ENCODE measurements around the gene SMC3.
"Not testable (repeated sequence)": the region's sequence is repeated elsewhere in the genome, so short reads cannot be mapped to it uniquely, and the experiment has no call there.

The SMC3 gene

GRCh38 chr10:110531687-110532086, 35.8 kb upstream of the SMC3 start:
- Histone ChIP-seq H3K36me3 (replicated peaks) (no peaks in the 10 kb centered on the region), H3K4me3 (no peak overlapping the region), H3K9me3 (no peaks in the 10 kb centered on the region), H3K4me1 (no peaks in the 10 kb centered on the region), H3K27me3 (ENCODE audit: low read depth) (peaks cover 21% of the 10 kb centered on the region)
- DNase-seq (ENCODE audit: low spot score in 2 of 2), result no peak
- in situ Hi-C loops (cut with MboI; ENCODE audit: low sequenced_read_pairs), result loop anchor here (25.0 kb wide), 1 partner anchor 169 kb away; no protein-coding TSS in a partner anchor

GRCh38 chr10:110532628-110533027, 34.9 kb upstream of the SMC3 start:
- H3K27me3 ChIP-seq (ENCODE audit: low read depth), result peaks cover 23% of the 10 kb centered on the region
- H3K9me3 ChIP-seq; H3K4me3 ChIP-seq; DNase-seq (ENCODE audit: low spot score in 2 of 2); H3K36me3 ChIP-seq (replicated peaks); H3K4me1 ChIP-seq: not testable (repeated sequence)
- in situ Hi-C loops (cut with MboI; ENCODE audit: low sequenced_read_pairs), result loop anchor here (25.0 kb wide), 1 partner anchor 170 kb away; no protein-coding TSS in a partner anchor

GRCh38 chr10:110533149-110533548, 34.3 kb upstream of the SMC3 start:
- DNase-seq (ENCODE audit: low spot score in 2 of 2), result no peak
- no peaks in the 10 kb centered on the region for H3K36me3 ChIP-seq (replicated peaks)
- in situ Hi-C loops (cut with MboI; ENCODE audit: low sequenced_read_pairs), result loop anchor here (25.0 kb wide), 1 partner anchor 171 kb away; no protein-coding TSS in a partner anchor
- no peaks in the 10 kb centered on the region for H3K4me1 ChIP-seq
- H3K4me3 ChIP-seq, result no peak overlapping the region
- H3K27me3 ChIP-seq (ENCODE audit: low read depth), result peaks cover 27% of the 10 kb centered on the region
- H3K9me3 ChIP-seq, result no peaks in the 10 kb centered on the region

- DNase-seq (ENCODE audit: low spot score in 2 of 2), result no peak
- in situ Hi-C loops (cut with MboI; ENCODE audit: low sequenced_read_pairs), result loop anchor here (25.0 kb wide), 1 partner anchor 172 kb away; no protein-coding TSS in a partner anchor
- H3K9me3 ChIP-seq, result no peaks in the 10 kb centered on the region
- no peaks in the 10 kb centered on the region for H3K36me3 ChIP-seq (replicated peaks)
- H3K27me3 ChIP-seq (ENCODE audit: low read depth), result peaks cover 32% of the 10 kb centered on the region
- H3K4me3 ChIP-seq, result no peak overlapping the region
- no peaks in the 10 kb centered on the region for H3K4me1 ChIP-seq
Measured at GRCh38 chr10:110534571-110534970, 32.9 kb upstream of the SMC3 start.

GRCh38 chr10:110535958-110536891, 31.3 kb upstream of the SMC3 start:
- Histone ChIP-seq H3K4me3 (no peak overlapping the region), H3K36me3 (replicated peaks) (no peaks in the 10 kb centered on the region), H3K4me1 (no peaks in the 10 kb centered on the region), H3K27me3 (ENCODE audit: low read depth) (peaks cover 36% of the 10 kb centered on the region), H3K9me3 (no peaks in the 10 kb centered on the region)
- DNase-seq (ENCODE audit: low spot score in 2 of 2), result no peak
- in situ Hi-C loops (cut with MboI; ENCODE audit: low sequenced_read_pairs), result loop anchor here (25.0 kb wide), 1 partner anchor 174 kb away; no protein-coding TSS in a partner anchor

- H3K36me3 ChIP-seq (replicated peaks), result no peaks in the 10 kb centered on the region
- DNase-seq (ENCODE audit: low spot score in 2 of 2), result no peak
- H3K27me3 ChIP-seq (ENCODE audit: low read depth), result peaks cover 39% of the 10 kb centered on the region
- H3K4me3 ChIP-seq, result no peak overlapping the region
- no peaks in the 10 kb centered on the region for H3K9me3 ChIP-seq
- H3K4me1 ChIP-seq, result no peaks in the 10 kb centered on the region
- in situ Hi-C loops (cut with MboI; ENCODE audit: low sequenced_read_pairs), result loop anchor here (25.0 kb wide), 1 partner anchor 177 kb away; no protein-coding TSS in a partner anchor
Measured at GRCh38 chr10:110539091-110539490, 28.4 kb upstream of the SMC3 start.

GRCh38 chr10:110540031-110540430, 27.5 kb upstream of the SMC3 start:
- Histone ChIP-seq H3K27me3 (ENCODE audit: low read depth) (peaks cover 34% of the 10 kb centered on the region), H3K9me3 (no peaks in the 10 kb centered on the region), H3K4me1 (no peaks in the 10 kb centered on the region), H3K36me3 (replicated peaks) (no peaks in the 10 kb centered on the region), H3K4me3 (no peak overlapping the region)
- in situ Hi-C loops (cut with MboI; ENCODE audit: low sequenced_read_pairs), result loop anchor here (25.0 kb wide), 1 partner anchor 178 kb away; no protein-coding TSS in a partner anchor
- peak in 1 of 2 experiments; percentile 24 for DNase-seq (ENCODE audit: low spot score in 2 of 2)

- Histone ChIP-seq H3K4me3 (no peak overlapping the region), H3K4me1 (no peaks in the 10 kb centered on the region), H3K9me3 (no peaks in the 10 kb centered on the region), H3K27me3 (ENCODE audit: low read depth) (peaks cover 28% of the 10 kb centered on the region), H3K36me3 (replicated peaks) (no peaks in the 10 kb centered on the region)
- no peak for DNase-seq (ENCODE audit: low spot score in 2 of 2)
- in situ Hi-C loops (cut with MboI; ENCODE audit: low sequenced_read_pairs), result loop anchor here (25.0 kb wide), 1 partner anchor 183 kb away; no protein-coding TSS in a partner anchor
Measured at GRCh38 chr10:110544958-110545537, 22.4 kb upstream of the SMC3 start.

GRCh38 chr10:110546077-110546476, 21.4 kb upstream of the SMC3 start:
- peaks cover 36% of the 10 kb centered on the region for H3K27me3 ChIP-seq (ENCODE audit: low read depth)
- no peak for DNase-seq (ENCODE audit: low spot score in 2 of 2)
- no peaks in the 10 kb centered on the region for H3K9me3 ChIP-seq
- H3K36me3 ChIP-seq (replicated peaks), result no peaks in the 10 kb centered on the region
- H3K4me1 ChIP-seq, result no peaks in the 10 kb centered on the region
- in situ Hi-C loops (cut with MboI; ENCODE audit: low sequenced_read_pairs), result loop anchor here (25.0 kb wide), 1 partner anchor 184 kb away; no protein-coding TSS in a partner anchor
- no peak overlapping the region for H3K4me3 ChIP-seq

GRCh38 chr10:110546499-110547110, 20.9 kb upstream of the SMC3 start:
- Histone ChIP-seq H3K27me3 (ENCODE audit: low read depth) (peaks cover 37% of the 10 kb centered on the region), H3K36me3 (replicated peaks) (no peaks in the 10 kb centered on the region), H3K9me3 (no peaks in the 10 kb centered on the region), H3K4me1 (no peaks in the 10 kb centered on the region), H3K4me3 (no peak overlapping the region)
- in situ Hi-C loops (cut with MboI; ENCODE audit: low sequenced_read_pairs), result loop anchor here (25.0 kb wide), 1 partner anchor 184 kb away; no protein-coding TSS in a partner anchor
- DNase-seq (ENCODE audit: low spot score in 2 of 2), result no peak

- Histone ChIP-seq H3K4me1 (no peaks in the 10 kb centered on the region), H3K36me3 (replicated peaks) (no peaks in the 10 kb centered on the region), H3K9me3 (no peaks in the 10 kb centered on the region), H3K4me3 (no peak overlapping the region), H3K27me3 (ENCODE audit: low read depth) (peaks cover 44% of the 10 kb centered on the region)
- in situ Hi-C loops (cut with MboI; ENCODE audit: low sequenced_read_pairs), result loop anchor here (25.0 kb wide), 1 partner anchor 185 kb away; no protein-coding TSS in a partner anchor
- DNase-seq (ENCODE audit: low spot score in 2 of 2), result peak in 1 of 2 experiments; percentile 68
Measured at GRCh38 chr10:110547139-110547761, 20.2 kb upstream of the SMC3 start.

GRCh38 chr10:110548002-110548401, 19.5 kb upstream of the SMC3 start:
- in situ Hi-C loops (cut with MboI; ENCODE audit: low sequenced_read_pairs), result loop anchor here (25.0 kb wide), 1 partner anchor 186 kb away; no protein-coding TSS in a partner anchor
- DNase-seq (ENCODE audit: low spot score in 2 of 2), result no peak
- Histone ChIP-seq H3K36me3 (replicated peaks) (no peaks in the 10 kb centered on the region), H3K27me3 (ENCODE audit: low read depth) (peaks cover 49% of the 10 kb centered on the region), H3K4me3 (no peak overlapping the region), H3K4me1 (no peaks in the 10 kb centered on the region), H3K9me3 (no peaks in the 10 kb centered on the region)

- Histone ChIP-seq H3K9me3 (no peaks in the 10 kb centered on the region), H3K27me3 (ENCODE audit: low read depth) (peaks cover 51% of the 10 kb centered on the region), H3K4me3 (no peak overlapping the region), H3K4me1 (no peaks in the 10 kb centered on the region), H3K36me3 (replicated peaks) (no peaks in the 10 kb centered on the region)
- no peak for DNase-seq (ENCODE audit: low spot score in 2 of 2)
- in situ Hi-C loops (cut with MboI; ENCODE audit: low sequenced_read_pairs), result loop anchor here (25.0 kb wide), 1 partner anchor 187 kb away; no protein-coding TSS in a partner anchor
Measured at GRCh38 chr10:110549211-110549610, 18.3 kb upstream of the SMC3 start.
